GDM1 (cell line): ENCODE results near the gene MAN1C1.

Source experiments
- DNase-seq: peaks from one replicate; lab custom pipeline; 2025; lab: John Stamatoyannopoulos, UW

Gene MAN1C1

DNA sequence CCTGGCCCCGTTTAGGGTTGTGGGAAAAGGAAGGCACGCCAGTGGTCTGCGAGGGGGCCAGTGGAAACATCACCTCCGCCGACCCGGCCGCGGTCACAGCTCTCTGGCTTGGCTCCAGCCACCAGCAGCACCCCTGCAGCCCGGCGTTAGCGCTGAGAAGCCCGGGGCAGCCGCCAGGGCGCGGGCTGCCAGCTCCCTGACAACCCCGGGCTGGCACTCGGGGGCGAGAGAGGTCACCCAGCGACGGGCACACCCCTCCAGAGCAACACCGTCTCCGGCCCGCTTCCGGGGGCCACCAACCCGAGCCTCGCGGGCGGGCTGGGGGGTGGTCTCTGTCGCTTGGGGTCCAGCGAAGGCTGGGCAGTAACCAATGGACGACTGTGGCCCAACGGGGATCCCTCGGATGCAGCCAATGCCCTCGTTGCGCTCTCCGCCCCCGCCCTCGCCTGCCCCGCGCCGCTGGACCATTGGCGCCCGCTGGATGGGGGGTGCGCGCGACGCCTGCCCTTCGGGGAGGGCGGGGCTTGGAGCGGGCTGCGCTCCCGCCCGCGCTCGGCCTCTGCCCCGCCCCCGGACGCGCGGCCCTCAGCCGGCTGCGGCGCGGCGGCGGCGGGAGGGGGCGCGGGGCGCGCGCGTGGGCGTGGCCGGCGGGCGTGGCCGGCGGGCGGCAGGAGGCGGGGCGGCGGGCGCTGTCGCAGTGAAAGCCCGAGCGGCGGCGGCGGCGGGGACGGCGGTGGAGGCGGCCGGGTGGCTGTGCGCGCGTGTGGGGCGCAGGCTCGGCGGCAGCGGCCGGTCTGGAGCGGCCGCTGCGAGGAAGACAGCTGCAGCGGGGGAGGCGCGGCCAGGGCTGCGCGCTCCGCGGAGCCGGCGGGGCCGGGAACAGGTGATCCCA is at the start of gene MAN1C1:
TSS of gene MAN1C1 (plus strand) at position 697 of the 892 bp plus-strand sequence. CDS start 1,007 bp downstream, outside the sequence.
- DNase-seq = peak; percentile 64

- DNase-seq = no peak
Observed at GRCh38 chr1:25567710-25568089, 48.9 kb upstream of the MAN1C1 start.

DNA sequence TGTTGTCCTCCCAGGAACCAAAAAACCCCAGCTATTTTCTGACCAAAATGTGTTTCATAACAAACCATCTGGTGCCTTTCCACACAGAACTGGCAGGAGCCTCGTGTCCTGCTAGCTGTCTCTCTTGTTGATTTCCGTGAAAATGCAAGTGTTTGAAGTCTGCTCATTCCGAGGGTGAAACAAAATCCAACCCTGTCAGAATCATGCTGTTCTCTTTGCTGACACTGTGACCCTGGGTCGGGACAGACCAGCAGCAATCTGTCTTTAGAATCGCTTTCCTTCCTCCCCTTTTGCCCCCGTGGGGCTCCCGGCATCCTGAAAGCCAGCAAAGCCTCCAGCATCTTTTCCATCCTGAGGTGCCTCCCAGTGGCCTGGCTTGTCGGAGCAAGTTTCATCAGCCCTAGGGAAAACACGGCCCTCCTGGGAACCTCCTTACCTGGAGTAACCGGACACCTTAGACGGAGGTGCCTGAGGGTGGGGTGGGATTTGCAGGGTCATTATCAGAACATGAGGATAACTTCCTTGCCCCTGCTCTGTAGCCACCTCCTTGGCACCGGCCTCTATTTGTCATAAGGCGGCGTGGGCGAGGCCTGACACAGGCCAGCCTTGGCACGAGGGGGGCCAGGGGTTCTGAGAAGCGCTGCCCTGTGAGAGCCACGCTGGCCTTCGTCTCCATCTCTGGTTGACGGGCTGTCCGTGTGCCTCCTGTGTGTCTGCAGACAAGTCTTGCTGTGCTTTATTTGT is 48.3 kb upstream of the MAN1C1 start:
- no peak for DNase-seq

GRCh38 chr1:25568834-25569596 is 47.6 kb upstream of the MAN1C1 start:
- no peak for DNase-seq

DNA sequence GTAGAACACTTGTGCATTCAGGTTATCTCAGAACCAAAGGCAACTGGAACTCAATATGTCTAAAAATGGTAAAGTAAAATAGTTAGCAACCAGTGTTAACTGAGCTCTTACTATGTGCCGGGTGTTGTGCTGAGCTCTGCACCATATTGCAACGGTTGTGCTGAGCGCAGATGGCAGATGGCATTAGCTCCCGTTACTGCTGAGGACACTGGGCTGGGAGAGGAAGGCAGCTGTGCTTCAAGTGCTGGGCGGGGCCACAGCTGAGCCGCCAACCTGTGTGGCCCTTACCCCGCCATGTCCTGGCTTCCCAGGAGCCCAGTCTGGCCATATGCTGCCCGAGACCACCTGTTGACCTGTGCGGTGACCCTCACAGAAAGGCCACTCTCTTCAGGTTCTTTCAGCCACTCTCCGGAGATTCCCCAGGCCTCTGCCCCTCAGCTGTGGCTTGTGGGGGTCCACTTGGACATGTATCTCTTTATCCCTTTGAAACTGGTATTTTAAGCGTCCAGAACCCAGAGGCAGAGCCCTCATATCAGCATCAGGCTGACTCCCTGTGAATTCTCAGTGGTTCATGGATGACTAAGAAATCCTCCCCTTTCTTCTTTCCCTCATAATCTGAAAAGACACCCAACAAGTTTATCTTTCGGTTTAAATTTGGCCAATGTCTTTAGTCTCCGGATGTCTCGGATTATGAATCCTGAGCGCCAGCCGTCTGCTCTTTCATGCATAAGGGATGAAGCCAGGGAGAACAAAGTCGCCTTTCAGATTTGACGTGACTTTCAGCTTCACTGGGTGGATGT is 46.8 kb upstream of the MAN1C1 start:
- no peak for DNase-seq

DNA sequence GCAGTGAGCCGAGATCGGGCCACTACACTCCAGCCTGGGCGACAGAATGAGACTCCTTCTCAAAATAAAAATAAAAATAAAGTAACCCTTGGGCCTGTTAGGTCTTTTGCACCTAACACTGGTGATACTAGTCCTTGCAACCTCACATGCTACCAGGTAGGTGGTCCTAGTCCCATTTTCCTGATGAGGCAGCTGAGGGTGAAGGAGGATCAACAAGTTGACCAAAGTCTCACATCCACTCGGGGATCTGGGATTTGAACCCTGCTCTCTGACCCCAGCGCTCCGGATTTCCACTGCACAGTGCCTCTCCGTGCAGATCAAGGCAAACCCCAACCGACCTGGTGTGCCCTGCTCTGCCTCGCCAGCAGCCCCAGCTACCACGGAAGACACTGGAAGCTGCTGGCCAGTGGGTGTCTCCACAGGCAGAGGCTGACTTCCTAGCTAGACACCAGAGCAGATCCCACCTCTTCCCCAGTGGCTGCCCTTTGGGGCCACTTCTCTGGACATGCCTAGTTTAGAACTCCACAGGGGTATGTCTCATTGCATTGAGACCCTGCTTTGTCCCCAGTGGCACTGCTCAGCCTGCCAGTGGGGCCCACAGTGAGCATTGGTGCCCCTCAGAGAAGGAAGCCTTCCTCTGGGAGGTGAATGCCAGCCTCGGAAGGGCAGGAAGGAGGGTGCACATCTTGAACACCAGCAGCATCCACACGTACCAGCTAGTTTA is 45.6 kb upstream of the MAN1C1 start:
- DNase-seq = no peak

DNA sequence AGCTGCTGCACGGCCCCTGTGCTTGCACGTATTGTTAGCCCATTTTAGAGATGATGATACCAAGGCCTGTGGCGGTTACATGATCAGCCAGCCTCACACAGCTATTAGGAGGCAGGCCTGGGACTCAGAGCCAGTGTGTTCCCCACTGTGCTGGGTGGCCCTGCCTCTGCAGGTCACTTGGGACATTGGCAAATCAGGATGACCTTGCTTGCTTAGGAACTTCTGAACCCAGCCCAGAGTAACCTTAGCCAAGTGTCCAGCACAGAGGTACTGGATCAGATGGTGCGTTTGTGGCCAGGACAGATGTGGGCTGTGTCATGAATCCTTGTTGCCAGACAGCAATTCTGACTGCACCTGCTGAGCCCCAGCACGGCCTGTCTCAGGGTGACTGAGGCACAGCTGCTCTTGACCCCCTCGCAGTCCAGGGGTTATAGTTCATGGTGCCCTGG is 45.0 kb upstream of the MAN1C1 start:
- no peak for DNase-seq

GRCh38 chr1:25572107-25572506 is 44.5 kb upstream of the MAN1C1 start:
- DNase-seq = no peak

- no peak for DNase-seq
Observed at GRCh38 chr1:25572708-25573590, 43.6 kb upstream of the MAN1C1 start.

GRCh38 chr1:25573591-25573930 is 43.0 kb upstream of the MAN1C1 start:
- DNase-seq = no peak

DNA sequence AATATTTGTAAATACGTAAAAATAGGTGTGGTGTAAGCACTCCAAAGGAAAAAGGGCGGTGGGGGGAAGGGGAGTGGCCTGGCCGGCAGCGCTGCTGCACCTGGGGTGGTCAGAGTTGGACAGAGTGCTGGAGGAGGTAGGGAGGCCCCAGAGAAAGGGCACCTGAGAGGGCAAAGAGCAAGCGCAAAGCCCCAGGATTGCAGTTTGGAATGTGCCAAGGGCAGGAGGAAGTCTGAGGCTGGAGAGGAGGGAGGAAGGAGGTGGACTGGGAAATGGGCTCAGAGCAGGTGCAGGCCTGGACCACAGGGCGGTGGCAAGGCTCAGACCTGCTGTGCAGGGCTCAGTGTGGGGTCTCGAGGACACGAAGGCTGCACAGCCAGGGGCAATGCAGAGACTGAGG is 42.6 kb upstream of the MAN1C1 start:
- DNase-seq = no peak

DNA sequence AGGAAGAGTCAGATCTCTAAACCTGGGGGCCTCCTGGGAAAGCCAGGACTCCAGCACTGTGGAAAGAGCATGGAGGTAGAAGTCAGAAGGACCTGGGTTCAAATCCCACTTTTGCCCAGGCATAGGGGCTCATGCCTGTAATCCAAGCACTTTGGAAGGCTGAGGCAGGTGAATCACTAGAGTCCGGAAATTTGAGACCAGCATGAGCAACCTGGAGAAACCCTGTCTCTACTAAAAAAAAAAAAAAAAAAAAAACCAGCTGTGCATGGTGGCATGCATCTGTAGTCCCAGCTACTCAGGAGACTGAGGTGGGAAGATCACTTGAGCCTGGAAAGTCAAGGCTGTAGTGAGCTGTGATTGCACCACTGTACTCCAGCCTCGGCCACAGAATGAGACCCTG is 41.4 kb upstream of the MAN1C1 start:
- no peak for DNase-seq

- DNase-seq = no peak
Observed at GRCh38 chr1:25576459-25577133, 40.0 kb upstream of the MAN1C1 start.

- DNase-seq = no peak
Observed at GRCh38 chr1:25577134-25577920, 39.3 kb upstream of the MAN1C1 start.

DNA sequence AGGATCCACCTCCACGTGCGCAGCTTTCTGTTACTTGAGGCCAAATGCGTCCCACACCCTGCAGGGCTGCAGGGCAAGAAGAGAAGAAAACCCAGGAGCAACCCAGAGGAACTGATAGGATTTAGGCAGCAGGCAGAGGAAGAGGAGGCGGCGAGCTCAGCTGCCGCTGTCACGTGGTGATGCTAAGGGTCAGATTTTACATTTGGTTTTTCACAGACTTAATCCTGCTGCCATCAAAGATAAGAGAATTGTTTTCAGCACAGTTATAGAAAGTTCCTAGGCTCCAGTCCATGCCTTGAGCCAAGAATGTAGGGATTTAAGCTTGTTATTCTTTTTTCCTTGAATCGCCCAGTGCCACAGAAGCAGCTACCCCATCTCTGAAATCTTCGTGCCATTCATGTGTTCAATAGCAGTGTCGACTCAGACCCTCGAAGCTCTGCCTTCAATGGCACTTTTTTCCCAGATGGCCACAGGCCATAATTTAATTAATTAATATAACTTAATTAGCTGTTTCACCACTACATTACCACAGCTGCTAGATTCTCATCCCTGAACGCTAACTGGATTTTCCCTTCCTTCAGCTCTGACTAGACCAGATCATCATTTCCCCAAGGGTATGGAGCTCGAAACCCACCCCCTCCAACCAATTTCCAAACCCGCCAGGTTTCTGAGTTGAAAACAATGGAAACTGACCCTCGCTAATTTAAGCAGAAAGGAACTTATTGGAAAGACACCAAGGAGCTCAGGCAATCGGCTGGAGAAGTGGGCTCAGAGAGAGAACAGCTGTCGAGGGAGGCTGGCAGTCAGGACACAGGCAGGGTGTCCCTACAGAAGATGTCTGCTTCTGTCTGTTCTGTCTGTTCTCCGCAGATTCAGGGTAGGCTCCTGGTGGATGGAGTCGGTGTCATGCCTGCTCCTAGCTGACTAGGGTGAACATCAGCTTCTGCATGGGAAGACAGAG is 37.0 kb upstream of the MAN1C1 start:
- no peak for DNase-seq

DNA sequence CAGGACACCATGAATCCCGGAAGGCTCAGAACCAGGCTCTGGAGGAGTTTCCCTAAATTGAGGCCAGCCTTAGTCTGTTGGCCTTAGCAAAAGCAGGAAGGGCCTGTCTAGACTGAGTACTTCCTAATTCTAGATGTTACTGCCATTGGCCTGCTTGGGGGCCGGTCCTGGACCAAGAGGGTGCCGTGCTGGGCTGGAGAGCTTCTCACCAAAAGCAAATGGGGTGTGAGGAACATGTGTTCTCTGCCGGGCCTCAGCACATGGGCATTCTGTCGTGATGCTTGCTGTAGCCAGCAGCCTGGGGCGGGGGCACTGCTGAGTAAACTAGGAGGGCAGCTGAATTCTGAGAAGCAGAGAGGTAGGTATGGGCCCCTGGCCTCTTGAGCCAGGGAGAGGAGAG is 35.7 kb upstream of the MAN1C1 start:
- no peak for DNase-seq

GRCh38 chr1:25581764-25582163 is 34.8 kb upstream of the MAN1C1 start:
- no peak for DNase-seq
